Keratinocyte (primary cell): ENCODE data around the gene MYO9A. TPM values are rescaled to one million over a fixed set of nuclear protein-coding genes. Genes with fewer than 3 reads are reported as not detected.

Source experiments
- DNase-seq: peaks from one replicate; pipeline ENCODE4 v3.0.0-alpha.2; 2011; ENCODE audit warnings: low read depth, missing footprints, low spot score
- FAIRE-seq: peaks from 2 replicates; lab custom pipeline; 2011; peaks lifted over from hg19 to GRCh38; lab: Jason Lieb, UNC
- H2AFZ ChIP-seq: 2 replicates; pipeline ENCODE4 v1.6.0; 2012; ENCODE audit warnings: low read length, control low read depth, inconsistent platforms; ENCODE audit not compliant: control insufficient read depth
- H3K27ac ChIP-seq: 2 replicates; pipeline ENCODE4 v1.5.1; 2011; ENCODE audit warnings: low read length; ENCODE audit not compliant: control insufficient read depth, insufficient read depth
- H3K27me3 ChIP-seq: 3 replicates; pipeline ENCODE4 v1.6.0; 2011; ENCODE audit warnings: low read length; ENCODE audit not compliant: control insufficient read depth, insufficient read depth; ENCODE audit errors: extremely low read depth
- H3K36me3 ChIP-seq, 2 experiments: 2 replicates in 1 of 2; 3 replicates in 1 of 2; pipeline ENCODE4 v1.5.1; 2011; ENCODE audit warnings: low read length in 2 of 2, mild to moderate bottlenecking in 1 of 2; ENCODE audit not compliant: control insufficient read depth in 2 of 2, insufficient read depth in 2 of 2; ENCODE audit errors: extremely low read depth in 1 of 2
- H3K4me1 ChIP-seq: 3 replicates; pipeline ENCODE4 v1.5.1; 2011; ENCODE audit warnings: low read length; ENCODE audit not compliant: control insufficient read depth, insufficient read depth; ENCODE audit errors: extremely low read depth
- H3K4me2 ChIP-seq: 3 replicates; pipeline ENCODE4 v1.6.0; 2011; ENCODE audit warnings: low read depth, low read length; ENCODE audit not compliant: control insufficient read depth, insufficient read depth; ENCODE audit errors: extremely low read depth
- H3K4me3 ChIP-seq, 3 experiments: fragments of 200-600 bp in 1 of 3; sonication (generic) in 1 of 3; 2 replicates in 2 of 3; 3 replicates in 1 of 3; pipeline ENCODE4 v1.5.1; 2011 to 2016; ENCODE audit warnings: low read length in 3 of 3, mild to moderate bottlenecking in 3 of 3, control low read depth in 2 of 3, inconsistent platforms in 1 of 3, low read depth in 1 of 3, mixed read lengths in 1 of 3, mixed run types in 1 of 3, moderate library complexity in 1 of 3; ENCODE audit not compliant: control insufficient read depth in 2 of 3, insufficient read depth in 2 of 3; ENCODE audit errors: extremely low read depth in 1 of 3
- H3K79me2 ChIP-seq: 2 replicates; pipeline ENCODE4 v1.6.0; 2012; ENCODE audit warnings: low read length; ENCODE audit not compliant: control insufficient read depth, insufficient read depth
- H3K9ac ChIP-seq: 3 replicates; pipeline ENCODE4 v1.6.0; 2011; ENCODE audit warnings: low read length; ENCODE audit not compliant: control insufficient read depth, insufficient read depth; ENCODE audit errors: extremely low read depth
- H3K9me1 ChIP-seq: 3 replicates; pipeline ENCODE4 v1.6.0; 2011; ENCODE audit warnings: low read length; ENCODE audit not compliant: control insufficient read depth, insufficient read depth; ENCODE audit errors: extremely low read depth
- H3K9me3 ChIP-seq: 2 replicates; pipeline ENCODE4 v1.5.1; 2012; ENCODE audit warnings: low read depth, low read length; ENCODE audit not compliant: control insufficient read depth
- H4K20me1 ChIP-seq: 3 replicates; pipeline ENCODE4 v1.6.0; 2011; ENCODE audit warnings: low read length; ENCODE audit not compliant: control insufficient read depth, insufficient read depth; ENCODE audit errors: extremely low read depth
- EZH2 ChIP-seq: IDR thresholded peaks from one replicate; pipeline ENCODE4 v1.6.1; 2012; ENCODE audit warnings: inconsistent platforms, mild to moderate bottlenecking, low read length, moderate library complexity
- dilution Hi-C: fragments of 300-500 bp; cut with MboI; formaldehyde crosslinking; loops from one replicate; pipeline ENCODE4 v1.7.0; 2020; ENCODE audit warnings: low sequenced_read_pairs; ENCODE audit not compliant: extremely low pct_ligation_motif_present
- polyA plus RNA-seq, 5 experiments: library from polyadenylated mRNA; depleted of rRNA in 3 of 5; stranded (reverse) in 3 of 5; stranded (forward) in 1 of 5; unstranded in 1 of 5; fragments of >200 nt; gene quantifications; 1 replicate in 1 of 5; 2 replicates in 3 of 5; 3 replicates in 1 of 5; pipeline versions ENCODE4 v1.2.1 to v1.2.3, GENCODE V29; 2011 to 2012; ENCODE audit warnings: missing spikeins in 2 of 5, low read depth in 1 of 5, low replicate concordance in 1 of 5
- TF ChIP-seq, protein P1 (sequence below), 3 experiments: IDR thresholded peaks in 1 of 3; conservative IDR thresholded peaks in 1 of 3; optimal IDR thresholded peaks in 1 of 3; 2 replicates in 2 of 3; 3 replicates in 1 of 3; pipeline versions ENCODE3 to v1.5.1; 2011; ENCODE audit warnings: low read length in 3 of 3, mild to moderate bottlenecking in 3 of 3, moderate library complexity in 2 of 3, control low read depth in 1 of 3, inconsistent platforms in 1 of 3; ENCODE audit not compliant: insufficient read depth in 2 of 3; ENCODE audit errors: extremely low read depth in 1 of 3

The MYO9A gene
- polyA plus RNA-seq, 1 donor (not counting 4 experiments of a cell fraction or from before 2014, with no cell fraction given) = 10.6 TPM

GRCh38 chr15:72155635-72156616 lies 38.0 kb upstream of the MYO9A start:
- H3K4me3 ChIP-seq = peak overlapping the region; percentile 4 to 80 (median 52)
- TF ChIP-seq, protein P1, sequence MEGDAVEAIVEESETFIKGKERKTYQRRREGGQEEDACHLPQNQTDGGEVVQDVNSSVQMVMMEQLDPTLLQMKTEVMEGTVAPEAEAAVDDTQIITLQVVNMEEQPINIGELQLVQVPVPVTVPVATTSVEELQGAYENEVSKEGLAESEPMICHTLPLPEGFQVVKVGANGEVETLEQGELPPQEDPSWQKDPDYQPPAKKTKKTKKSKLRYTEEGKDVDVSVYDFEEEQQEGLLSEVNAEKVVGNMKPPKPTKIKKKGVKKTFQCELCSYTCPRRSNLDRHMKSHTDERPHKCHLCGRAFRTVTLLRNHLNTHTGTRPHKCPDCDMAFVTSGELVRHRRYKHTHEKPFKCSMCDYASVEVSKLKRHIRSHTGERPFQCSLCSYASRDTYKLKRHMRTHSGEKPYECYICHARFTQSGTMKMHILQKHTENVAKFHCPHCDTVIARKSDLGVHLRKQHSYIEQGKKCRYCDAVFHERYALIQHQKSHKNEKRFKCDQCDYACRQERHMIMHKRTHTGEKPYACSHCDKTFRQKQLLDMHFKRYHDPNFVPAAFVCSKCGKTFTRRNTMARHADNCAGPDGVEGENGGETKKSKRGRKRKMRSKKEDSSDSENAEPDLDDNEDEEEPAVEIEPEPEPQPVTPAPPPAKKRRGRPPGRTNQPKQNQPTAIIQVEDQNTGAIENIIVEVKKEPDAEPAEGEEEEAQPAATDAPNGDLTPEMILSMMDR (optimal IDR thresholded peaks at IDR 0.05 in 1 of 3, IDR thresholded peaks at IDR 0.05 in 1 of 3, conservative IDR thresholded peaks at IDR 0.05 in 1 of 3; ENCODE audit: extremely low read depth in 1 of 3, insufficient read depth in 2 of 3, low read length in 3 of 3) = peak; percentile 83 to 99 (median 96)
- no peak for TF ChIP-seq EZH2
- H3K9ac ChIP-seq = peak overlapping the region; percentile 54
- dilution Hi-C loops = no loop called here
- no peaks in the 10 kb centered on the region for H3K27me3 ChIP-seq
- H3K27ac ChIP-seq = no peak overlapping the region
- FAIRE-seq (peak; percentile 86), DNase-seq (peak; percentile 28)
- H4K20me1 ChIP-seq = no peaks in the 10 kb centered on the region
- H3K9me1 ChIP-seq = peaks cover 2% of the 10 kb centered on the region
- H3K4me1 ChIP-seq = peaks cover 17% of the 10 kb centered on the region
- peak overlapping the region; percentile 97 for H3K4me2 ChIP-seq
- H3K36me3 ChIP-seq = no peaks in the 10 kb centered on the region
- H2AFZ ChIP-seq = peak overlapping the region; percentile 96
- no peaks in the 10 kb centered on the region for H3K79me2 ChIP-seq
- no peaks in the 10 kb centered on the region for H3K9me3 ChIP-seq

GRCh38 chr15:72155003-72155621 lies 37.2 kb upstream of the MYO9A start:
- peak overlapping the region; percentile 97 for H3K4me2 ChIP-seq
- peaks cover 17% of the 10 kb centered on the region for H3K4me1 ChIP-seq
- no peaks in the 10 kb centered on the region for H3K36me3 ChIP-seq
- dilution Hi-C loops = no loop called here
- FAIRE-seq (peak; percentile 96), DNase-seq (peak; percentile 57)
- H3K4me3 ChIP-seq = peak overlapping the region in 2 of 3 experiments; percentile 52 to 80
- H3K79me2 ChIP-seq = no peaks in the 10 kb centered on the region
- no peaks in the 10 kb centered on the region for H3K9me3 ChIP-seq
- peaks cover 2% of the 10 kb centered on the region for H3K9me1 ChIP-seq
- H3K27ac ChIP-seq = no peak overlapping the region
- TF ChIP-seq EZH2 = no peak
- TF ChIP-seq, protein P1 (optimal IDR thresholded peaks at IDR 0.05 in 1 of 3, IDR thresholded peaks at IDR 0.05 in 1 of 3, conservative IDR thresholded peaks at IDR 0.05 in 1 of 3; ENCODE audit: extremely low read depth in 1 of 3, insufficient read depth in 2 of 3, low read length in 3 of 3) = no peak
- no peaks in the 10 kb centered on the region for H4K20me1 ChIP-seq
- H3K27me3 ChIP-seq = no peaks in the 10 kb centered on the region
- H3K9ac ChIP-seq = peak overlapping the region; percentile 54
- peak overlapping the region; percentile 96 for H2AFZ ChIP-seq
